Sigmoid colon (tissue), 7 donors: Measurements from ENCODE around the gene SULT1A3. TPM values are rescaled to one million over a fixed set of nuclear protein-coding genes. Genes with fewer than 3 reads are reported as not detected.
"Not testable (repeated sequence)": the region's sequence is repeated elsewhere in the genome, so short reads cannot be mapped to it uniquely, and the experiment has no call there.

Experiments
- DNase-seq: peaks from one replicate; pipeline ENCODE4 v3.0.0-alpha.2; 2019
- H3K27ac ChIP-seq, 4 donors: fragments of 200-600 bp; sonication (generic); one replicate each; pipeline ENCODE4 v1.5.1; 2016 to 2019; ENCODE audit warnings: mild to moderate bottlenecking in 1 of 4
- H3K27me3 ChIP-seq, 3 donors: fragments of 200-600 bp; sonication (generic); one replicate each; pipeline ENCODE4 v1.5.1; 2019; ENCODE audit warnings: mild to moderate bottlenecking in 1 of 3
- H3K36me3 ChIP-seq, 4 donors: fragments of 200-600 bp; sonication (generic); one replicate each; pipeline ENCODE4 v1.5.1; 2016 to 2019
- H3K4me1 ChIP-seq, 4 donors: fragments of 200-600 bp; sonication (generic); one replicate each; pipeline ENCODE4 v1.5.1; 2017 to 2019
- H3K4me3 ChIP-seq, 4 donors: fragments of 200-600 bp; sonication (generic); one replicate each; pipeline ENCODE4 v1.5.1; 2017 to 2019; ENCODE audit warnings: mild to moderate bottlenecking in 2 of 4, moderate library complexity in 1 of 4
- H3K9me3 ChIP-seq, 4 donors: fragments of 200-600 bp in 3 of 4; sonication (generic) in 3 of 4; one replicate each; pipeline versions ENCODE4 v1.5.1 to v1.6.1; 2013 to 2019
- EP300 ChIP-seq, 4 donors: sonication (generic); formaldehyde crosslinking; IDR thresholded peaks; one replicate each; pipeline ENCODE4 v1.6.1; 2017; ENCODE audit warnings: antibody characterized with exemption in 4 of 4
- POLR2A ChIP-seq, 2 donors: fragments of 450-650 bp; IDR thresholded peaks; one replicate each; pipeline ENCODE4 v1.6.1; 2016; ENCODE audit warnings: antibody characterized with exemption in 2 of 2, mild to moderate bottlenecking in 2 of 2, moderate library complexity in 2 of 2
- POLR2AphosphoS5 ChIP-seq, 4 donors: sonication (generic); formaldehyde crosslinking; IDR thresholded peaks; one replicate each; pipeline ENCODE4 v1.6.1; 2017; ENCODE audit warnings: antibody characterized with exemption in 4 of 4
- WGBS, 2 donors: extraction: QIAGEN DNeasy Blood & Tissue Kit; methylation state at CpG; one replicate each; pipeline ENCODE4 v1.1.7; 2013; 5-methylcytosine and 5-hydroxymethylcytosine counted together
- intact Hi-C: fragments of 100-400 bp; cut with DNase I; formaldehyde crosslinking; loops from one replicate; pipeline ENCODE4 v1.15.1; 2023
- polyA plus RNA-seq, 3 donors: library from polyadenylated mRNA; stranded (reverse); fragments of 200-250 nt; gene quantifications; one replicate each; pipeline ENCODE4 v1.2.3, GENCODE V29; 2013
- total RNA-seq, 4 donors: library from RNA; depleted of rRNA; stranded (reverse); fragments of >200 nt; gene quantifications; one replicate each; pipeline ENCODE4 v1.1.0, GENCODE V29; 2016
- TF ChIP-seq, protein P1 (sequence below), 4 experiments: fragments of 450-650 bp in 3 of 4; fragments of 200-600 bp in 1 of 4; IDR thresholded peaks; one replicate each; pipeline ENCODE4 v1.5.1; 2016 to 2019; ENCODE audit warnings: antibody characterized with exemption in 4 of 4, mild to moderate bottlenecking in 3 of 4, moderate library complexity in 2 of 4
- donor health status: healthy with polysubstance abuse.
- donor health status: Bipolar disorder and iron deficiency.
- donor health status: healthy.

The SULT1A3 gene
- total and polyA plus RNA-seq, 7 donors, result 8.0 to 26.9 (median 20.1) TPM

DNA sequence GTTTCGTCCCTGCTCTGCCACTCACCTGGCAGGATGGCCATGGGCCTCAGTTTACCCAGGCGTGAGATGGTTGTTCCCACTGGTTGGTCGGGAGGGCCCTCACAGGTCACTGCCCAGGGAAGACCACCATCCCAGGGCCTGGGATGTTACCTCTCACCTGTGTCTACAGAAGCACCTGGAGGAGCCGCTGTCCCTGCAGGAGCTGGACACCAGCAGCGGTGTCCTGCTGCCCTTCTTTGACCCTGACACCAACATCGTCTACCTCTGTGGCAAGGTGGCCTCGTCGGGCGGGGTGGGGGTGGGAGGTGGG lies 11.5 kb upstream of the SULT1A3 start:
- Histone ChIP-seq H3K4me1 (peaks cover 0 to 15% (median 14%) of the 10 kb centered on the region in 4 donors), H3K36me3 (no peaks in the 10 kb centered on the region), H3K27me3 (no peaks in the 10 kb centered on the region), H3K4me3 (no peak overlapping the region), H3K9me3 (no peaks in the 10 kb centered on the region), H3K27ac (no peak overlapping the region)
- 76 to 79% methylated on average over 9 of the region's 9 CpGs for WGBS, 2 donors
- no peak for DNase-seq
- TF ChIP-seq EP300 (IDR thresholded peaks at IDR 0.05) (no peak), POLR2A (IDR thresholded peaks at IDR 0.05) (no peak), POLR2AphosphoS5 (IDR thresholded peaks at IDR 0.05) (no peak)
- TF ChIP-seq, protein P1, sequence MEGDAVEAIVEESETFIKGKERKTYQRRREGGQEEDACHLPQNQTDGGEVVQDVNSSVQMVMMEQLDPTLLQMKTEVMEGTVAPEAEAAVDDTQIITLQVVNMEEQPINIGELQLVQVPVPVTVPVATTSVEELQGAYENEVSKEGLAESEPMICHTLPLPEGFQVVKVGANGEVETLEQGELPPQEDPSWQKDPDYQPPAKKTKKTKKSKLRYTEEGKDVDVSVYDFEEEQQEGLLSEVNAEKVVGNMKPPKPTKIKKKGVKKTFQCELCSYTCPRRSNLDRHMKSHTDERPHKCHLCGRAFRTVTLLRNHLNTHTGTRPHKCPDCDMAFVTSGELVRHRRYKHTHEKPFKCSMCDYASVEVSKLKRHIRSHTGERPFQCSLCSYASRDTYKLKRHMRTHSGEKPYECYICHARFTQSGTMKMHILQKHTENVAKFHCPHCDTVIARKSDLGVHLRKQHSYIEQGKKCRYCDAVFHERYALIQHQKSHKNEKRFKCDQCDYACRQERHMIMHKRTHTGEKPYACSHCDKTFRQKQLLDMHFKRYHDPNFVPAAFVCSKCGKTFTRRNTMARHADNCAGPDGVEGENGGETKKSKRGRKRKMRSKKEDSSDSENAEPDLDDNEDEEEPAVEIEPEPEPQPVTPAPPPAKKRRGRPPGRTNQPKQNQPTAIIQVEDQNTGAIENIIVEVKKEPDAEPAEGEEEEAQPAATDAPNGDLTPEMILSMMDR (IDR thresholded peaks at IDR 0.05), result no peak
- intact Hi-C loops, result no loop called here

DNA sequence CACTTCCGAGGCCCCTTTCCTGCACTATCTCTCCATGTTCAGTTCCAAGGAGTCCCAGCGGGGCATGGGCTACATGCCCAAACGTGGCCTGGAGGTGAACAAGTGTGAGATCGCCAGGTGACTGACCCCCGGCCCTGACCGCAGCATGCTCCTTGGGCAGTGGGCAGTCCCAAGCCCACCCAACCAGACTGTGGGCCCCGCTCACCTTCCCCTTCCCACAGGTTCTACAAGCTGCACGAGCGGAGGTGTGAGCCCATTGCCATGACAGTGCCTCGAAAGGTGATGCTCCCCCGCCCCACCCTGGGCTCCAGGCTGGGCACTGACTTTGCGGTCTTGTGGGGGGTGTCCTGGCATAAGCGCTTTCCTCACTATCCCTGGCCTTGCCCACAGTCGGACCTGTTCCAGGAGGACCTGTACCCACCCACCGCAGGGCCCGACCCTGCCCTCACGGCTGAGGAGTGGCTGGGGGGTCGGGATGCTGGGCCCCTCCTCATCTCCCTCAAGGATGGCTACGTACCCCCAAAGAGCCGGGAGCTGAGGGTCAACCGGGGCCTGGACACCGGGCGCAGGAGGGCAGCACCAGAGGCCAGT lies 11.0 kb upstream of the SULT1A3 start:
- TF ChIP-seq POLR2AphosphoS5 (IDR thresholded peaks at IDR 0.05), result no peak
- TF ChIP-seq EP300 (IDR thresholded peaks at IDR 0.05), result no peak
- TF ChIP-seq, protein P1 (IDR thresholded peaks at IDR 0.05), result no peak
- no peak for TF ChIP-seq POLR2A (IDR thresholded peaks at IDR 0.05)
- Histone ChIP-seq H3K27me3 (no peaks in the 10 kb centered on the region), H3K9me3 (no peaks in the 10 kb centered on the region), H3K27ac (no peak overlapping the region), H3K4me1 (peaks cover 0 to 10% (median 10%) of the 10 kb centered on the region in 4 donors), H3K4me3 (no peak overlapping the region), H3K36me3 (no peaks in the 10 kb centered on the region)
- intact Hi-C loops, result no loop called here
- no peak for DNase-seq
- WGBS, 2 donors, result 91 to 94% methylated on average over 23 of the region's 23 CpGs

DNA sequence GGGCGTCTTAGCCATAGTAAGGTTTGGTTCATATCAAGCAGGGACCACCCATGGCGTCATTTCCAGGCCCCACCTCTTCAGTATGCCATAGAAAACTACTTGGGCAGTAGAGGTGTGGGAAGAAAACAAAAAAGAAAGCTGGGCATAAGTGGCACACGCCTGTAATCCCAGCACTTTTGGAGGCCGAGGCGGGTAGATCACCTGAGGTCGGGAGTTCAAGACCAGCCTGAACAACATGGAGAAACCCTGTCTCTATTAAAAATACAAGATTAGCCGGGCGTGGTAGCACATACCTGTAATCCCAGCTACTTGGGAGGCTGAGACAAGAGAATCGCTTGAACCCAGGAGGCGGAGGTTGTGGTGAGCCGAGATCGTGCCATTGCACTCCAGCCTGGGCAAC lies 7.9 kb upstream of the SULT1A3 start:
- H3K27me3 ChIP-seq, intact Hi-C loops, H3K4me3 ChIP-seq, DNase-seq, H3K27ac ChIP-seq, H3K36me3 ChIP-seq, H3K9me3 ChIP-seq, H3K4me1 ChIP-seq: not testable (repeated sequence)
- WGBS, 2 donors, result 93 to 94% methylated on average over 4 to 6 of the region's 12 CpGs

DNA sequence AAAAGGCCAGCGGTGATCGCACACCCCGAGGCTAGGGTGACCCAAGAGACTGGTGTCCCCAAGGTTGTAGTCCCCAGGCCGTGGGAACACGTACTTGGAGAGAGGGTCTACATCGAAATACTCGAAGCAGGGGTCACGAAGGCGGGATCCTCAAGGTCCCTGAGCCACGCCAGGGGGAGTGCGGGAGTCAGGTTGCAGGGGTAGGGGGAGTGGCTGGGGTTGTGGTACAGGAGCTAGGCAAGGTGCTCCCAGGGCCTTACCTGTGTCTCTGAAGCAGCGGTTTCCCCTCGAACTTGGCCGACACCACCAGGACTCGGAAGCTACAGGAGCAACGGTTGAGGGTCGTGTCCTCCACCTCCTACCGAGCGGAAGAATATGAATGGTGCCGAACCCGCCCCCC lies 6.0 kb upstream of the SULT1A3 start:
- H3K27me3 ChIP-seq, H3K4me3 ChIP-seq, H3K4me1 ChIP-seq, H3K36me3 ChIP-seq, H3K27ac ChIP-seq, H3K9me3 ChIP-seq, DNase-seq, intact Hi-C loops: not testable (repeated sequence)
- WGBS, 2 donors, result no CpG with 5 or more reads among the region's 21 CpGs

DNA sequence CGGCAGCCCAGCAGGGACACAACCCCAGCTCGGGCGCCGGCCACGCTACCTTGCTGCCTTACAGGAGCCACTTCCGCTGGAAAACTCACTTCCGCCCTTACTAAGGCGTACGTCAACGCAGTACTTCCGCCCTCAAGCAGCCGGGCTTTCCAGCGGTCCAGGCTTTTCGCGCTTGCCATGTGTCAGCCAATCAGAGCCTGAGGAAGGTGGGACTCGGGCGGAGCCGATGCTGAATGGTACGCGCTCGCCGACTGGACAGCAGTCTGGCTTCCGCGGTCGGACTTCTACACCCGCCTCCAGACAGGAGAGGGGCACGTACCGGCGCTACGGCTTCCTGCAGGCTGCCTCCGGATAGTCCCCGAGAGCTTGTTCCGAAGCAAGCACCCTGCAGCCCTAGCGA lies 5.4 kb upstream of the SULT1A3 start, which contains the start of the genes BOLA2B and SLX1A:
TSS of gene BOLA2B (minus strand) at position 52 of the 400 bp plus-strand sequence. CDS start 71 bp downstream, outside the sequence.
TSS of gene SLX1A (plus strand) at position 261 of the 400 bp plus-strand sequence. CDS start 210 bp downstream, outside the sequence.
- H3K4me1 ChIP-seq, H3K36me3 ChIP-seq, intact Hi-C loops, H3K9me3 ChIP-seq, H3K27me3 ChIP-seq, DNase-seq: not testable (repeated sequence)
- peak within 1 kb of the TSS in 3 of 4 donors; percentile 35 to 46 (median 41) for H3K4me3 ChIP-seq
- H3K27ac ChIP-seq, result peak within 1 kb of the TSS in 2 of 4 donors; percentile 27 to 42
- no CpG with 5 or more reads among the region's 34 CpGs for WGBS, 2 donors

DNA sequence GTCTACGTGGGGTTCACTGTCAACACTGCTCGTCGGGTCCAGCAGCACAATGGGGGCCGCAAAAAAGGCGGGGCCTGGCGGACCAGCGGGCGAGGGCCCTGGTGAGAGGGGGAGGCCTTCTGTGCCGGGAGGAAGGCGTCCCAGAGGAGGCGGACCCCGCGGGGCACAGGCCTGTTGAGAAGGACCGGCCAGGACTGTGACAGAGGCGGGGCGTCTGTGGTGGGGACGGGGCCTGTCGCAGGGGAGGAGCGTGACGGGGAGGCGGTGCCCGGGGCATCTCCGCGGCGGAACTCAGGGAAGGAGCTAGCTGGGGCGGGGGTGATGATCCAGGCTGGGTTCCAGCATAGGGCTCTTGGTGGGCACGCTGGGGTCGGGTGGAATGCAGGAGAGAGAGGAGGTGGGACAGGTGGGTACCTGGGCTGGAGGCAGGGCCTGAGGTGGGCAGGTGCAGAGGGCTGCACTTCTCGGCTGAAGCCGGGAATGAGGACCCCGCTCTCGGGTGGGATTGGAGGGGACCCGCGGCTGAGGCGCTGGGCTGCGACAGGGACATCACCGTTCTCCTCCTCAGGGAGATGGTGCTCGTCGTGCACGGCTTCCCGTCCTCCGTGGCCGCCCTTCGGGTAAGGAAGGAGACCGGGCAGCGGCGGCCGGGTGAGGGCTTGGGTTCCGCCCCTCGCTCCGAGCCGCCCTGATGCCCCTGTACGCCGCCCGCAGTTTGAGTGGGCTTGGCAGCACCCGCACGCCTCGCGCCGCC lies 4.7 kb upstream of the SULT1A3 start:
- intact Hi-C loops, H3K36me3 ChIP-seq, DNase-seq, H3K4me1 ChIP-seq, H3K9me3 ChIP-seq, H3K27me3 ChIP-seq: not testable (repeated sequence)
- peak overlapping the region in 3 of 4 donors; percentile 35 to 46 (median 41) for H3K4me3 ChIP-seq
- 5 to 8% methylated on average over 18 to 20 of the region's 60 CpGs for WGBS, 2 donors
- peak overlapping the region in 2 of 4 donors; percentile 27 to 42 for H3K27ac ChIP-seq

DNA sequence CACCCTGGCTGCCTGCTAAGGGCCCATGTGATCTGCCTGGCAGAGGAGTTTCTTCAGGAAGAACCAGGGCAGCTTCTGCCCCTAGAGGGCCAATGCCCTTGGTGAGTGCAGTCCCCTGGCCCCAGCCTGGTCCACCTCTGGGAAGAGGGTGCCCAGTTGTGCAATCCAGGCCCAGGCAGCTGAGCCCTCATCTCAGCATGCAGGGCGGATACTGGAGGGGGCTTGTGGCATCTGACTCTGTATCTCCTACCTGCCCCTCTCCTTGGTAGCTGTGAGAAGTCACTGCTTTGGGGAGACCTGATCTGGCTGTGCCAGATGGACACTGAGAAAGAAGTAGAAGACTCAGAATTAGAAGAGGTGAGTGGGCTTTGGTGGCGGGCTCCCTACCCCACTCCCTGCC lies 2.1 kb upstream of the SULT1A3 start:
- intact Hi-C loops, H3K27me3 ChIP-seq, DNase-seq, H3K27ac ChIP-seq, H3K9me3 ChIP-seq, H3K4me1 ChIP-seq, H3K4me3 ChIP-seq, H3K36me3 ChIP-seq: not testable (repeated sequence)
- WGBS, 2 donors, result 56 to 92% methylated on average over 1 of the region's 2 CpGs

DNA sequence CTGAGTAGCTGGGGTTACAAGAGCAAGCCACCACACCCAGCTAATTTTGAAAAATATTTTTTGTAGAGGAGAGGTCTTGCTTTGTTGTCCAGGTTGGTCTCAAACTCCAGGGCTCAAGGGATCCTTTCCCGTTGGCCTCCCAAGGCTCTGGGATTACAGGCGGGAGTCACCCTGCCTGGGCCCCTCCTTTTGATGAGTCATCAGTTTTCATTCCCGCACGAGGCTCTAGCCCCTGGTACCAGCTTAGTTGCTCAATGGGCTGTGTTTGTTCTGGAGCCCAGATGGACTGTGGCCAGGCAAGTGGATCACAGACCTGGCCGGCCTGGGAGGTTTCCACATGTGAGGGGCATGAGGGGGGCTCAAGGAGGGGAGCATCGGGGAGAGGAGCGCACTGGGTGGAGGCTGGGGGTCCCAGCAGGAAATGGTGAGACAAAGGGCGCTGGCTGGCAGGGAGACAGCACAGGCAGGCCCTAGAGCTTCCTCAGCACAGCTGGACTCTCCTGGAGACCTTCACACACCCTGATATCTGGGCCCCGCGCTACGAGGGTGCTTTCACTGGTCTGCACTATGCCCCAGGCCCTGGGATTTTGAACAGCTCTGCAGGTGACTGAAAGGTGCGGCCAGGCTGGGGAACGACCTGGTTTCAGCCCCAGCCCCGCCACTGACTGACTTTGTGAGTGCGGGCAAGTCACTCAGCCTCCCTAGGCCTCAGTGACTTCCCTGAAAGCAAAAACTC lies 721 bp downstream of the SULT1A3 start:
- H3K27me3 ChIP-seq, H3K4me3 ChIP-seq, H3K27ac ChIP-seq, H3K36me3 ChIP-seq, H3K4me1 ChIP-seq, H3K9me3 ChIP-seq, intact Hi-C loops, DNase-seq: not testable (repeated sequence)
- WGBS, 2 donors, result no CpG with 5 or more reads among the region's 15 CpGs

DNA sequence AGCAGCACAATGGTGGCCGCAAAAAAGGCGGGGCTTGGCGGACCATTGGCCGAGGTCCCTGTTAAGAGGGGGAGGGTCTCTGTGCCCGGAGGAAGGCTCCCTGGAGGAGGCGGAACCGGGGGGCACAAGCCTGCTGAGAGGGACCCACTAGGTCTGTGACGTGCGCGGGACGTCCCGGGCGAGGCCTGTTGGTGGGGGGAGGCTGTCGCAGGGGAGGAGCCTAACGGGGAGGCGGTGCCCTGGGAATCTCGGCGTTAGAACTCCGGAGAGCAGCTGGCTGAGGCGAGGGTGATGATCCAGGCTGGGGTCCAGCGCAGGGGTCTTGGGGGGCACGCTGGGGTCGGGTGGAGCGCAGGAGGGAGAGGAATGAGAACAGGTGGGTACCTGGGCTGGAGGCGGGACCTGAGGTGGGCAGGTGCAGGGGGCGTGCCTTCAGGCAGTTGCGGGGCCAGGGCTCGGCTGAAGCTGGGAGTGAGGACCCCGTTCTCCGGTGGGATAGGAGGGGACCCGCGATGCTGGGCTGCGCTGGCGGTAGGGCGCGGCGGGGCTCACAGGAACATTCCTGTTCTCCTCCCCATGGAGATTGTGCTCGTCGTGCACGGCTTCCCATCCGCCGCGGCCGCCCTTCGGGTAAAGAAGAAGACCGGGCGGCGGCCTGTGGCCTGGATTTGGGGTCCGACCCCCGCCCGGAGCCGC lies 6.6 kb downstream of the SULT1A3 start:
- H3K27ac ChIP-seq, H3K4me1 ChIP-seq, H3K9me3 ChIP-seq, H3K27me3 ChIP-seq, intact Hi-C loops, H3K36me3 ChIP-seq: not testable (repeated sequence)
- peak overlapping the region; percentile 26 to 48 (median 42) for H3K4me3 ChIP-seq
- DNase-seq, result peak; percentile 45
- WGBS, 2 donors, result 0 to 1% methylated on average over 19 to 20 of the region's 52 CpGs
